AG20443 (cell line): ENCODE measurements around the gene HHIPL1.

Experiments used
- DNase-seq: peaks from one replicate; pipeline ENCODE4 v3.0.0; 2012; ENCODE audit warnings: low spot score, mixed read lengths

Gene HHIPL1

GRCh38 chr14:99691111-99691885 lies 46.4 kb downstream of the HHIPL1 start:
- no peak for DNase-seq

GRCh38 chr14:99693918-99694317 lies 49.0 kb downstream of the HHIPL1 start:
- DNase-seq = no peak

GRCh38 chr14:99696929-99697328 lies 52.0 kb downstream of the HHIPL1 start:
- DNase-seq = no peak

- no peak for DNase-seq
These were observed 53.3 kb downstream of the HHIPL1 start for GRCh38 chr14:99698236-99698635.

GRCh38 chr14:99698642-99699041 lies 53.7 kb downstream of the HHIPL1 start:
- DNase-seq = no peak

DNA sequence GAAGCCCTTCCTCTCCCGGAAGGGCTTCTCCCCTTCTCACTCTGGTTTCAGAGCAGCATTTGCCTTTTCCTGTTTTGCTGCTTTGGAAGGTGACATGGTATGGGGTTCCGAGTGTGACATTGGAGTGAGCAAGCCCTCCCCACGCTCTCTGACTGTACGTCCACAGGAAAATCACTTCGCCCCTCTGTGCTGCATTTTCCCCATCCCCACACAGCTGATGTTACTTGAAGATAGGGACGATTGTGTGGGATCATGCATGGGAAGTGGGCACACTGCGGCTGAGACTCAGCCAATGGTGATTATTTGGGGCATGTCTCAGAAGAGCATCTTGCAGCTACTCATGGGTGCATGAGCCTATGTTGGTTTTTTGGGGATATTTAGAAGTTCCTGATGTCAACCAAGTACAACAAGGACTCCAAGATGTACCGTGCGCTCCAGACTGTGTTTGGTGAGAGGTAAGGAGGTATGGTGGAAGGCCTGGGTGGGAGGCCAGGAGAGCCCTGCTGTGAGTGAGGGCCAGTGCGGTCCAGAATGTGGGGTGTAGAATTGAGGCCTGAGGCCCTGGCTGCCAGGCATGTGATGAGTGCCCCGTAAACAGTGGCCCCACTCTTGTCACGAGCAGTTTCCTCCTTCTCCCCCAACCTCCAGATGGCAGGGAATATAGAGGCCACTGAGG lies 54.3 kb downstream of the HHIPL1 start:
- DNase-seq = no peak

GRCh38 chr14:99699861-99700260 lies 54.9 kb downstream of the HHIPL1 start:
- no peak for DNase-seq

- DNase-seq = no peak
These were observed 55.5 kb downstream of the HHIPL1 start for GRCh38 chr14:99700379-99700778.

DNA sequence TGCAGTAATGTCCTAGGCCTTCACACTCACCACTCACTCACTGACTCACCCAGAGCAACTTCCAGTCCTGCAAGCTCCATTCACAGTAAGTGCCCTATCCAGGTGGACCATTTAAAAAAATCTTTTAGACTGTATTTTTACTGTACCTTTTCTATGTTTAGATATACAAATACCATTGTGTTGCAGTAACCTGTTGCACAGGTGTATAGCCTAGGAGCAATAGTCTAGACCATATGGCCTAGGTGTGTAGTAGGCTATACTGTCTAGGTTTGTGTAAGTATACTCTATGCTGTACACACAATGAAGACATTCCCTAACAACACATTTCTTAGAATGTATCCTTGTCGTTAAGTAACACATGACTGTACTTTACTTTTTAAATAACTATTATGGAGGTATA lies 56.3 kb downstream of the HHIPL1 start:
- no peak for DNase-seq

- no peak for DNase-seq
These were observed 57.2 kb downstream of the HHIPL1 start for GRCh38 chr14:99702115-99702514.

GRCh38 chr14:99703381-99703780 lies 58.5 kb downstream of the HHIPL1 start:
- DNase-seq = no peak

DNA sequence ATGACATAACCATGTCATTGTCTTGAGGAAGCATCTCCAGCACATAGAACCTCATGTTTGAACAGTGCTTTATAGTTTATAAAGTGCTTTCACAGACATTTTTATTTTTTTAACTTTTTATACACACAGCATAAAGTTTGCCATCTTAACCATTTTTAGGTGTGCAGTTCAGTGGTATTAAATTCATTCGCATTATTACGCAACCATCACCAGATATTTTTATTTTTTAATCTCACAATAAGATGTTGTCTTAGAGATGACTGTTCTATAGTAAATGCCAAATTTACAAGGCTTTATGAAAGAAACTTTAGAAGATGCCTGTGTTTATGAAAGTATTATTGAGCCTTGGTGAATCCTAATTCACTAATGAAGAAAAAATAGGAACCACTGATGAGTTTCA lies 59.1 kb downstream of the HHIPL1 start:
- DNase-seq = no peak

DNA sequence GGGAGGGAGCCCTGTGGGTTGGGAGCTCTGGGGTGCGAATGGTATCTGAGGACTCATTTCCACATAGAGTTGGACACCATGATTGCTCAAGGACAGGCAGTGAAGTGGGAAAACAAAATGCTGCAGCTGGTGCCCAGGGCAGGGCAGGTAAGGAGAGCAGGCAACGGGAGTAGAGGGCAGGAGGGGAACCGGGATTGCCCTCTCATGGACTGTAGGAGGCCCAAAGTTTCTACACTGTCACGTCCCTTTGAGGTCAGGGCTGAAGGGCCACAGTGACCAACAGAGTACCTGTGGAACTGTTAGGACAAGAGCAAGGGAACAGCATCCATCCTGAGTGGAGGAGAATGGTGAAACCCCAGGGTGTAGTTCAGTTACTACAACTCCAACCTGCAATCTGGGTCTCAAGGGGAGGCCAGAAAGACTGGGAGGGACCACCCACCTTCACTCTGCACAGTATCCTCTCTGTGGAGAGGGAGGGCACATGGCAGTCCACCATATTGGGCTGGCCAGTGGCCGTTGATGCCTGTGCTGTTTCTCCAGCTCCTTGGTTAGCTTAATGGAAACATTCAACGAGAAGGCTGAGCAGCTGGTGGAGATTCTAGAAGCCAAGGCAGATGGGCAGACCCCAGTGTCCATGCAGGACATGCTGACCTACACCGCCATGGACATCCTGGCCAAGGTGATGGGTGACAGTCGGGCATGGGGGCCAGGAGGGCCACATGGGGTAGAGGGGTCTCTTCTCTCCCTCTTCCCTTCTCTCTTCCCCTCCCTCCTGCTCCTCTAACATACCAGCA lies 61.4 kb downstream of the HHIPL1 start:
- peak; percentile 2 for DNase-seq

DNA sequence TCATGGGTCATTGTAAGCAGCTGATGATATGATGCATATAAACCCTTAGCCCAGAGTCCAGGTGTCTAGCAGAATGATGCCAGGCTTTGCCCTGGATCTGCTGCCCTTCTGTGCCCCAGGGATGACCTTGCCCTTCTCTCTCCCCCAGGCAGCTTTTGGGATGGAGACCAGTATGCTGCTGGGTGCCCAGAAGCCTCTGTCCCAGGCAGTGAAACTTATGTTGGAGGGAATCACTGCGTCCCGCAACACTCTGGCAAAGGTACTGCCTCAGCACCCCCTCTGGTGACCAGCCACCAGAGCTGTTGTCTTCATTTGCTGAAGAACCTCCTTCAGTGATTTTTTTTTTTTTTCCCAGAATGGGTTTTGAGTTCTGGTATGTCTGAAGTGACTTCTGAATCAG lies 62.5 kb downstream of the HHIPL1 start:
- peak; percentile 2 for DNase-seq

GRCh38 chr14:99707921-99708320 lies 63.0 kb downstream of the HHIPL1 start:
- DNase-seq = peak; percentile 4

DNA sequence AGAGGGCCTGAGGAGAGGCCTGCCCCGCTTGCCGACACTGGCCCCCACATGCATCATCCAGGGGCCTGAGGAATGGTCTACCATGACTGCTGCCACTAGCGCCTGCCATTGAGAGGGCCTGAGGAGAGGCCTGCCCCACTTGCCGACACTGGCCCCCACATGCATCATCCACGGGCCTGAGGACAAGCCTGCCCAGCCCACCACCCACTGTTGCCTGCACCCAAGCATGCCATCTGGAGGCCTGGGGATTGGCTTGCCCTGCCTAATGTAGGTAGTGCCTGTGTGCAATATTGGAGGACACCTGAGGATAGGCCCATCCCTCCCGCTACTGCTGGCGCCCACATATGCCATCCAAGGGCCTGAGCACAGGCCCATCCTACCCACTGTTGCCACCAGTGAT lies 63.5 kb downstream of the HHIPL1 start:
- DNase-seq = no peak

DNA sequence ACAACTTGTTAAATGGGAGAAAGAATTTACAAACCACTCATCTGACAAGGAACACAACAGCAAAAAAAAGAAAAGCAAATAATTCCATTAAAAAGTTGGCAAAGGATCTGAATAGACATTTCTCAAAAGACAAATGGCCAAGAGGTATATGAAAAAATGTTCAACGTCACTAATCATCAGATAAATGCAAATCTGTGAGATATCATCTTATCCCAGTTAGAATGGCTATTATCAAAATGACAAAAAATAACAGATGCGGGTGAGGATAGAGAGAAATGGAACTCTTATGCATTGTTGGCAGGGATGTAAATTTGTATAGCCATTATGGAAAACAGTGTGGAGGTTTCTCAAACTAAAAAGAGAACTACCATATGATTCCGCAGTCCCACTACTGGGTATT lies 69.0 kb downstream of the HHIPL1 start:
- DNase-seq = no peak

- DNase-seq = no peak
These were observed 70.5 kb downstream of the HHIPL1 start for GRCh38 chr14:99715266-99716000.

DNA sequence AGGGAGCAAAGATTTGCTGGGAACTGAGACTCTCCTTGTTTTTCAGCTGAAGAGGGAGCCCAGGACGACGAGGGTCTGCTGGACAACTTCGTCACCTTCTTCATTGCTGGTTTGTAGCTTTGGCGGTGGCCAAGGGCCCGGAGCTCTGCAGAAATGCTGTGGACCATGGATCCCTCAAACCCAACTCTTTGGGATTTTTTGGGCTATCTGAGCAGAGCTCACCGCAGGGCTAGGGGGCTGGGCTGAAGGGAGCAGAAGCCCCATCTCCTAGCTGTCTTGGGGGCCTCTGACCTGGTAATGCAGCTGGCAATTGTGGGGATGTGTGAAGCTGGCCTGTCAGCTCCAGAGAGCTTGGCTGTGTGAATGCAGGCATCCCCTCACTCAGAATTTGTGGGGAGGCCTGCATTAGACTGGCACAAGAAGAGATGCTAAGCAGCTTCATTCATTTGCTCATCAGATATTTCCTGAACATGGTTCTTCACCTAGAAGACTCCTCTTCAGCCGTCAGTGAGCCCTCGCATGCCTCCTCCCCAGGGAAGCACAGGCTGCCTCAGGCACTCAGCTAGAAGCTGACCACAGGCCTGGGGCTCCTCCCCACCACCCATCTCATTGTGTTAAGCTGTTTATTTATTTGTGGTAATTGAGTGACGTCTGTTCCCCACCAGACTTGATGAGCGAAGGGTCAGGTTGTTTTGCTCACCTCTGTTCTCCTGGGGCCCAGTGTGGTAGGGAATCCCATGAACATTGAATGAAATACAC lies 71.3 kb downstream of the HHIPL1 start:
- DNase-seq = peak; percentile 3

DNA sequence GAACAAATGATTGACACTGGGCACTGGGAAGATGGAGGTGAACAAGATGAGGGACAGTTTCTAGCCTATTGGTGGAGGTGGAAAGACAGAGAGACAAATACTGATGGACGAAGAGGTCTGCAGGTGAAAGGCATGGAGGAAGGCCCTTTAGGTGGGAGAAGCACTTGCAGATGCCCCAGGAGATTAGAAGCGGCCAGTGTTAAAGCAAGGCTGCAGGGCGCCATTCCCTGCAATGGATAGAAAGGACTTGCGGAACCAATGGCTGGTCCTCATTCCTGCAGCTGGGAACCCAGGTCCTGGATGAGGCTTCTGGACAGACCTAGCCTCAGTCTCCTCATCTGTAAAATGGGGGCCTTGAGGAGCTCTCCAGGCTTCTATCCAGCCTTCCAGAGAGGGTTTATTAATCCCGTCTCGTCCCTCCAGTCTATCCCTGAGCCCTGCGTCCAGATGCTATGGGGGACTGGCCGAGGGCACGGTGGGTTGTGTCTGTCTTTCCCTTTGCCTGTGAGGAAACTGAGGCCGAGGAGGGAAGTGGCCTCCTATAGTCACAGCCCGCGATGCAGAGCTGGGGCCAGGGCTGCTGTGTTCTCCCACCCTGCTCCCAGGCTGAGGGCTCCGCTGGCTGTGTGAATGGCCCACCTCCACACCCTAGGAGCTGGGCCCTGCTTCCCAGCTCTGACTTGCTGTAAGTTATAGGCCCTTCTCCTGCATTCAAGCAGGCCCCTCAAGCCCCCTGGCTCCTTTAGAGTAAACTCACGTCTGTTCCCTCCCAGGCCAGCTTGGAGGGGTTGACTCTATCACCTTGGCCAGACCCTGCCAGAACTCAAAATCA lies 72.1 kb downstream of the HHIPL1 start:
- DNase-seq = peak; percentile 2

DNA sequence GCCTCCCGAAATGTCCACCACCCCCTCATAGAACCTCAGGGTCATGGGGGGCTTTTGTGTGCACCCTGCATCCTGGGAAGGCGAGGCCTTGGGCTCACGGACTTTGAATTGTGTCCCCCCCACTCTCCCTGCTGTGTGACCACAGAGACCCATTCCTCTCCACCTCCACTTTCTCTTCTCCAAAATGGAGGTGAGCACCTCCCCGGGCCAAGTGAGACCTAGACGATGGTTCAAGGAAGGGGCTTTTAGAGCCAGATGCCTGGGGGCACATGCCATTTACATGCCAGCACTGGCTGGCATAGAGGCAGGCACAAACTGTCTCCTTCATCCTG lies 72.7 kb downstream of the HHIPL1 start:
- peak; percentile 2 for DNase-seq
